ENCODE data around the gene WSB1.

GRCh38 chr17:27321372-27321771 is 27.5 kb downstream of the WSB1 start:
- TF ChIP-seq, protein P1, sequence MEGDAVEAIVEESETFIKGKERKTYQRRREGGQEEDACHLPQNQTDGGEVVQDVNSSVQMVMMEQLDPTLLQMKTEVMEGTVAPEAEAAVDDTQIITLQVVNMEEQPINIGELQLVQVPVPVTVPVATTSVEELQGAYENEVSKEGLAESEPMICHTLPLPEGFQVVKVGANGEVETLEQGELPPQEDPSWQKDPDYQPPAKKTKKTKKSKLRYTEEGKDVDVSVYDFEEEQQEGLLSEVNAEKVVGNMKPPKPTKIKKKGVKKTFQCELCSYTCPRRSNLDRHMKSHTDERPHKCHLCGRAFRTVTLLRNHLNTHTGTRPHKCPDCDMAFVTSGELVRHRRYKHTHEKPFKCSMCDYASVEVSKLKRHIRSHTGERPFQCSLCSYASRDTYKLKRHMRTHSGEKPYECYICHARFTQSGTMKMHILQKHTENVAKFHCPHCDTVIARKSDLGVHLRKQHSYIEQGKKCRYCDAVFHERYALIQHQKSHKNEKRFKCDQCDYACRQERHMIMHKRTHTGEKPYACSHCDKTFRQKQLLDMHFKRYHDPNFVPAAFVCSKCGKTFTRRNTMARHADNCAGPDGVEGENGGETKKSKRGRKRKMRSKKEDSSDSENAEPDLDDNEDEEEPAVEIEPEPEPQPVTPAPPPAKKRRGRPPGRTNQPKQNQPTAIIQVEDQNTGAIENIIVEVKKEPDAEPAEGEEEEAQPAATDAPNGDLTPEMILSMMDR (IDR thresholded peaks at IDR 0.05), result no peak
- TF ChIP-seq POLR2A (IDR thresholded peaks at IDR 0.05), result no peak
